ENCODE data around the gene ZNF772. TPM values are rescaled to one million over a fixed set of nuclear protein-coding genes. Genes with fewer than 3 reads are reported as not detected.
A peak's percentile ranks its signal among the peaks of the same experiment; 100 is the strongest.
"Not testable (repeated sequence)": the region's sequence is repeated elsewhere in the genome, so short reads cannot be mapped to it uniquely, and the experiment has no call there.

Gene ZNF772
- polyA plus RNA-seq, 1 of the 3 experiments (the other 2 are of a cell fraction): 0.99 TPM

DNA sequence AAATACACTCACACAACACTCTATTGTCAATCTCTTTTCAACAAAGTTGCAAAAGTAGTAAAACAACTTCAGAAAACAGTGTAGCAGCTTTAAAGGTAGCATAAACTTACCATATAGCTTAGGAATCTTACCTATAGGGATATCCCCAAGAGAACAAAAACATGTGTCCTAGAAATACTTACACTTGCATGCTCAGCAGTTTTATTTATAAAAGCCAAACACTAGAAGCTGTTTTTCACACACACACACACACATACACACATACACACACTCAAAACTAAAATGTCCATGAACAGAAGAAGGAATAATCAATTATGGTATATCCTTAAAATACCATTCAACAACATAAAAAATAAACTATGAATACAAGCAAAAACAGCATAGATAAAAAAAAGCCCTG, 34.1 kb upstream of the ZNF772 start:
- peaks cover 28 to 69% of the 10 kb centered on the region in 2 experiments for H3K36me3 ChIP-seq (replicated peaks in 1 of 2; ENCODE audit: control insufficient read depth in 1 of 2, insufficient read depth in 2 of 2, low read length in 1 of 2)
- ChIA-PET POLR2A (no interaction called here), CTCF (no interaction called here)

DNA sequence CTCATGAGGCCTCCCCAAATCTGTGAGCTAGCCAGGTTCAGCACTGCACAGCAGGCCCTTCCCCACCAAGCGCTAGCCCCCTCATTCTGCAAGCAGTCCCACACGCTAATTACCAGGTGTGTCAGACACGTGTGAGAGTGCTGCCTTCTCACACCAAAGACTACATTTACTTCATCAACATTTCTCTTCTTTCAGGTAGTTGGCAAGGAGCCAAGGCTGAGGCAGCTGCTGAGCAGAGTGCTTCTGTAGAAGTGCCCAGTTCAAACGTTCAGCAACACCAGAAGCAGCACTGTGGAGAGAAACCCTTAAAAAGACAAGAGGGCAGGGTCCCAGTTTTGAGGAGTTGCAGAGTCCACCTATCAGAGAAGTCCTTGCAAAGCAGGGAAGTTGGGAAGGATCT, 28.8 kb upstream of the ZNF772 start:
- H3K4me2 ChIP-seq: no peak overlapping the region
- H3K4me3 ChIP-seq (ENCODE audit: low read depth in 2 of 2, low read length in 1 of 2): peak overlapping the region in 1 of 2 experiments; percentile 2; a peak in 1 of 4 replicates
- peaks cover 10% of the 10 kb centered on the region for H3K9me3 ChIP-seq
- WGBS (ENCODE audit: low lambda C conversion rate): 50% methylated on average over 4 of the region's 4 CpGs
- H3K27ac ChIP-seq (ENCODE audit: low read depth in 2 of 2, low read length in 1 of 2): no peak overlapping the region
- H3F3A ChIP-seq (replicated peaks; ENCODE audit: insufficient read depth): peaks cover 10% of the 10 kb centered on the region
- peaks cover 34 to 64% of the 10 kb centered on the region in 2 experiments for H3K36me3 ChIP-seq (replicated peaks in 1 of 2; ENCODE audit: control insufficient read depth in 1 of 2, insufficient read depth in 2 of 2, low read length in 1 of 2)
- CTCF ChIA-PET: no interaction called here
- H4K20me1 ChIP-seq (ENCODE audit: insufficient read depth): no peaks in the 10 kb centered on the region
- no peaks in the 10 kb centered on the region for H3K4me1 ChIP-seq (ENCODE audit: control insufficient read depth in 1 of 2, insufficient read depth in 2 of 2, low read depth in 1 of 2, low read length in 1 of 2)
- no peak overlapping the region for H2AFZ ChIP-seq (ENCODE audit: low read depth)
- no peaks in the 10 kb centered on the region for H3K27me3 ChIP-seq (ENCODE audit: insufficient read depth)
- POLR2A ChIA-PET: no interaction called here
- H3K79me2 ChIP-seq (ENCODE audit: insufficient read depth): peaks cover 28% of the 10 kb centered on the region
- DNase-seq: no peak
- no peak for TF ChIP-seq RCOR1 (IDR thresholded peaks at IDR 0.05; ENCODE audit: low read length)
- H3K9ac ChIP-seq: no peak overlapping the region
- H3K9me2 ChIP-seq: no peaks in the 10 kb centered on the region

More for the DNA sequence above, 34.1 kb upstream of the ZNF772 start:
- no peak for DNase-seq
- no peaks in the 10 kb centered on the region for H3K79me2 ChIP-seq (ENCODE audit: insufficient read depth)
- H4K20me1 ChIP-seq (ENCODE audit: insufficient read depth): no peaks in the 10 kb centered on the region
- H3K4me3 ChIP-seq (ENCODE audit: low read depth in 2 of 2, low read length in 1 of 2): no peak overlapping the region
- peaks cover 27% of the 10 kb centered on the region for H3K9me3 ChIP-seq
- H3K9me2 ChIP-seq: no peaks in the 10 kb centered on the region
- H3K4me1 ChIP-seq (ENCODE audit: control insufficient read depth in 1 of 2, insufficient read depth in 2 of 2, low read depth in 1 of 2, low read length in 1 of 2): no peaks in the 10 kb centered on the region
- no peak overlapping the region for H3K9ac ChIP-seq
- no peak overlapping the region for H3K27ac ChIP-seq (ENCODE audit: low read depth in 2 of 2, low read length in 1 of 2)
- H3F3A ChIP-seq (replicated peaks; ENCODE audit: insufficient read depth): peaks cover 13% of the 10 kb centered on the region
- no peaks in the 10 kb centered on the region for H3K27me3 ChIP-seq (ENCODE audit: insufficient read depth)
- TF ChIP-seq FOSL2 (IDR thresholded peaks at IDR 0.05; ENCODE audit: borderline replicate concordance, low read depth) (no peak), YY1 (IDR thresholded peaks at IDR 0.05; ENCODE audit: low read depth) (no peak), NRF1 (IDR thresholded peaks at IDR 0.05; ENCODE audit: low read depth, low read length) (no peak), GABPA (IDR thresholded peaks at IDR 0.05; ENCODE audit: low read depth) (no peak), JUND (IDR thresholded peaks at IDR 0.05) (no peak), MEF2A (IDR thresholded peaks at IDR 0.05; ENCODE audit: borderline replicate concordance, low read depth) (no peak), RXRA (IDR thresholded peaks at IDR 0.05; ENCODE audit: borderline replicate concordance, low read depth) (no peak), RCOR1 (IDR thresholded peaks at IDR 0.05; ENCODE audit: low read length) (no peak), MXI1 (IDR thresholded peaks at IDR 0.05; ENCODE audit: low read depth, low read length) (no peak), POLR2AphosphoS5 (IDR thresholded peaks at IDR 0.05; ENCODE audit: low read depth, low read length) (no peak)
- TF ChIP-seq, protein P1, sequence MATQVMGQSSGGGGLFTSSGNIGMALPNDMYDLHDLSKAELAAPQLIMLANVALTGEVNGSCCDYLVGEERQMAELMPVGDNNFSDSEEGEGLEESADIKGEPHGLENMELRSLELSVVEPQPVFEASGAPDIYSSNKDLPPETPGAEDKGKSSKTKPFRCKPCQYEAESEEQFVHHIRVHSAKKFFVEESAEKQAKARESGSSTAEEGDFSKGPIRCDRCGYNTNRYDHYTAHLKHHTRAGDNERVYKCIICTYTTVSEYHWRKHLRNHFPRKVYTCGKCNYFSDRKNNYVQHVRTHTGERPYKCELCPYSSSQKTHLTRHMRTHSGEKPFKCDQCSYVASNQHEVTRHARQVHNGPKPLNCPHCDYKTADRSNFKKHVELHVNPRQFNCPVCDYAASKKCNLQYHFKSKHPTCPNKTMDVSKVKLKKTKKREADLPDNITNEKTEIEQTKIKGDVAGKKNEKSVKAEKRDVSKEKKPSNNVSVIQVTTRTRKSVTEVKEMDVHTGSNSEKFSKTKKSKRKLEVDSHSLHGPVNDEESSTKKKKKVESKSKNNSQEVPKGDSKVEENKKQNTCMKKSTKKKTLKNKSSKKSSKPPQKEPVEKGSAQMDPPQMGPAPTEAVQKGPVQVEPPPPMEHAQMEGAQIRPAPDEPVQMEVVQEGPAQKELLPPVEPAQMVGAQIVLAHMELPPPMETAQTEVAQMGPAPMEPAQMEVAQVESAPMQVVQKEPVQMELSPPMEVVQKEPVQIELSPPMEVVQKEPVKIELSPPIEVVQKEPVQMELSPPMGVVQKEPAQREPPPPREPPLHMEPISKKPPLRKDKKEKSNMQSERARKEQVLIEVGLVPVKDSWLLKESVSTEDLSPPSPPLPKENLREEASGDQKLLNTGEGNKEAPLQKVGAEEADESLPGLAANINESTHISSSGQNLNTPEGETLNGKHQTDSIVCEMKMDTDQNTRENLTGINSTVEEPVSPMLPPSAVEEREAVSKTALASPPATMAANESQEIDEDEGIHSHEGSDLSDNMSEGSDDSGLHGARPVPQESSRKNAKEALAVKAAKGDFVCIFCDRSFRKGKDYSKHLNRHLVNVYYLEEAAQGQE (IDR thresholded peaks at IDR 0.05; ENCODE audit: low read depth, low read length): no peak
- TF ChIP-seq, protein P2, sequence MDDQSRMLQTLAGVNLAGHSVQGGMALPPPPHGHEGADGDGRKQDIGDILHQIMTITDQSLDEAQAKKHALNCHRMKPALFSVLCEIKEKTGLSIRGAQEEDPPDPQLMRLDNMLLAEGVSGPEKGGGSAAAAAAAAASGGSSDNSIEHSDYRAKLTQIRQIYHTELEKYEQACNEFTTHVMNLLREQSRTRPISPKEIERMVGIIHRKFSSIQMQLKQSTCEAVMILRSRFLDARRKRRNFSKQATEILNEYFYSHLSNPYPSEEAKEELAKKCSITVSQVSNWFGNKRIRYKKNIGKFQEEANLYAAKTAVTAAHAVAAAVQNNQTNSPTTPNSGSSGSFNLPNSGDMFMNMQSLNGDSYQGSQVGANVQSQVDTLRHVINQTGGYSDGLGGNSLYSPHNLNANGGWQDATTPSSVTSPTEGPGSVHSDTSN (IDR thresholded peaks at IDR 0.05): no peak
- H3K4me2 ChIP-seq: no peak overlapping the region
- H2AFZ ChIP-seq (ENCODE audit: low read depth): no peak overlapping the region

DNA sequence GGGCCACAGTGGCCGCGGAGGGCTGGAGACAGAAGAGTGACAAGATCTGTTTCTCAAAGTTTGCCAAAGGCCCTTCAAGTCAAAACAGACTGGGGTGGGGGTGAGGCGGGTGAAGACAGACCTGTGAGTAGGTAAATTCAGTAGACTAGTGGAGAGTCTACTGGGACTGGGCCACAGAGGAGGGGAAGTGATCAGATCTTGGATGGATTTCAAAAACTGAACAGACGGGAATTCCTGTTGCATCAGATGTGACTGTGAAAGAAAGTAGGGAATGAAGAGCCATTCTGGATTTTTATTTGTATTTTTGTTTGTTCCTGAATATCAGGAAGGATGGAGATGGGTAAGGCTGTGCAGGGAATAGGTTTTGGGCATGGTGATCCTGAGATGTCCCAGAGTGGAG, 23.0 kb upstream of the ZNF772 start:
- H3K4me1 ChIP-seq (ENCODE audit: control insufficient read depth in 1 of 2, insufficient read depth in 2 of 2, low read depth in 1 of 2, low read length in 1 of 2); DNase-seq; H4K20me1 ChIP-seq (ENCODE audit: insufficient read depth); CTCF ChIA-PET; H3K9me2 ChIP-seq; H3K9me3 ChIP-seq; H3K27me3 ChIP-seq (ENCODE audit: insufficient read depth); H3K27ac ChIP-seq (ENCODE audit: low read depth in 2 of 2, low read length in 1 of 2); H2AFZ ChIP-seq (ENCODE audit: low read depth): not testable (repeated sequence)
- Histone ChIP-seq H3K4me3 (ENCODE audit: low read depth in 2 of 2, low read length in 1 of 2) (peak overlapping the region; percentile 44 to 56), H3K4me2 (peak overlapping the region; percentile 70), H3K36me3 (replicated peaks in 1 of 2; ENCODE audit: control insufficient read depth in 1 of 2, insufficient read depth in 2 of 2, low read length in 1 of 2) (peaks cover 10 to 22% of the 10 kb centered on the region in 2 experiments), H3F3A (replicated peaks; ENCODE audit: insufficient read depth) (peaks cover 17% of the 10 kb centered on the region), H3K79me2 (ENCODE audit: insufficient read depth) (peaks cover 39% of the 10 kb centered on the region), H3K9ac (peak overlapping the region; percentile 34; the same call in 1 of the 2 replicates)
- POLR2A ChIA-PET: interaction anchor here (1.0 kb wide), 2 partner anchors 24 to 114 kb away, joined by 4 read pairs; partner anchors contain the start of genes ZNF134 and ZNF772
- WGBS (ENCODE audit: low lambda C conversion rate): 11% methylated on average over 2 of the region's 4 CpGs
